MCF 10A (cell line): ENCODE measurements around the gene VAV3. TPM values are rescaled to one million over a fixed set of nuclear protein-coding genes. Genes with fewer than 3 reads are reported as not detected.

Experiments used
- BruUV-seq: library from RNA; stranded (reverse); fragments of 400-500 nt; replicated peaks from 2 replicates; lab custom pipeline; 2021; lab: Mats Ljungman, UMichigan
- CTCF ChIA-PET: fragments of 300-600 bp; sonication (Branson Sonifier 250); formaldehyde crosslinking; extraction: SDS; loops from one replicate; lab custom pipeline; 2021; ENCODE audit warnings: antibody characterized with exemption, inconsistent platforms; lab: Yijun Ruan, JAX
- POLR2A ChIA-PET: fragments of 300-600, 350-650 bp; sonication (Branson Sonifier 250); formaldehyde crosslinking; extraction: SDS; loops from one replicate; lab custom pipeline; 2020; ENCODE audit warnings: antibody characterized with exemption, inconsistent platforms; lab: Yijun Ruan, JAX
- DNase-seq: peaks from one replicate; pipeline ENCODE4 v3.0.0-alpha.2; 2018; ENCODE audit not compliant: unreplicated experiment
- H3K27ac Mint-ChIP-seq: one replicate; pipeline ENCODE4 v1.8.0; 2022; ENCODE audit warnings: mild to moderate bottlenecking, low read depth, mixed read lengths; ENCODE audit not compliant: unreplicated experiment
- H3K27me3 Mint-ChIP-seq: one replicate; pipeline ENCODE4 v1.8.0; 2022; ENCODE audit warnings: mixed read lengths; ENCODE audit not compliant: insufficient read depth, unreplicated experiment
- H3K36me3 Mint-ChIP-seq: one replicate; pipeline ENCODE4 v1.8.0; 2022; ENCODE audit warnings: mild to moderate bottlenecking, moderate library complexity, mixed read lengths; ENCODE audit not compliant: insufficient read depth, unreplicated experiment
- H3K4me1 Mint-ChIP-seq: one replicate; pipeline ENCODE4 v1.8.0; 2022; ENCODE audit warnings: mixed read lengths; ENCODE audit not compliant: insufficient read depth, unreplicated experiment
- H3K4me3 Mint-ChIP-seq: one replicate; pipeline ENCODE4 v1.8.0; 2022; ENCODE audit warnings: mild to moderate bottlenecking, moderate library complexity, mixed read lengths; ENCODE audit not compliant: unreplicated experiment
- H3K9me3 Mint-ChIP-seq: one replicate; pipeline ENCODE4 v1.8.0; 2022; ENCODE audit warnings: mixed read lengths; ENCODE audit not compliant: unreplicated experiment
- CTCF ChIP-seq: fragments of 200-600 bp; IDR thresholded peaks from one replicate; pipeline ENCODE4 v1.8.0; 2022; ENCODE audit warnings: antibody characterized with exemption, mild to moderate bottlenecking; ENCODE audit not compliant: unreplicated experiment
- intact Hi-C: fragments of 100-400 bp; cut with micrococcal nuclease; formaldehyde crosslinking; loops from 2 replicates; pipeline ENCODE4 v1.14.1; 2022
- total RNA-seq: library from RNA; stranded (reverse); gene quantifications from 2 replicates; pipeline ENCODE4 v1.2.3, GENCODE V29; 2022

The VAV3 gene
- total RNA-seq, 1 experiment from 2014 or later: 2.0 TPM

DNA sequence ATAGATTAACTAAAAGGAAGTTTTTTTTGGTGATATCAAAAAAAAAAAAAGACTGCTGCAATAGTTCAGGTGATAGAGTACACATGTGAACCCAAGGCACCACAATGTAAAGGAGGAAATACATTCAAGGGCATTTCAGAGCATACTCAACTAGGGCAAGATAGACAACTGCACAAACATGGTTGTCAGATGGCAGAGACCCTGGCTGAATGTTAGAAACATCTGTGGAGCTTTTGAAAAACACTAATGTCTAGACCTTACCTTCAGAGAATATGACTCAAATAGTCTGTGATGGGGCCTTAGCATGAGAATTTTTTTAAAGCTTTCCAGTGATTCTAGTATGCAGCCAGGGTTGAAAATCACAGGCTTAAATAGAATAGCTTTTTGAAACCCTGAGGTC lies 173.6 kb downstream of the VAV3 start:
- no peaks in the 10 kb centered on the region for H3K27me3 Mint-ChIP-seq
- H3K9me3 Mint-ChIP-seq: no peaks in the 10 kb centered on the region
- no peak overlapping the region for H3K4me3 Mint-ChIP-seq
- peaks cover 6% of the 10 kb centered on the region for H3K4me1 Mint-ChIP-seq
- CTCF ChIA-PET: interaction anchor here (1.0 to 1.6 kb wide), 3 partner anchors 10 to 334 kb away, joined by 3 to 14 read pairs (median 10); no protein-coding TSS in a partner anchor
- H3K36me3 Mint-ChIP-seq: no peaks in the 10 kb centered on the region
- TF ChIP-seq CTCF: no peak
- no peak overlapping the region for H3K27ac Mint-ChIP-seq
- no TSS peak for BruUV-seq
- no peak for DNase-seq
- POLR2A ChIA-PET: no interaction called here
- intact Hi-C loops: no loop called here

DNA sequence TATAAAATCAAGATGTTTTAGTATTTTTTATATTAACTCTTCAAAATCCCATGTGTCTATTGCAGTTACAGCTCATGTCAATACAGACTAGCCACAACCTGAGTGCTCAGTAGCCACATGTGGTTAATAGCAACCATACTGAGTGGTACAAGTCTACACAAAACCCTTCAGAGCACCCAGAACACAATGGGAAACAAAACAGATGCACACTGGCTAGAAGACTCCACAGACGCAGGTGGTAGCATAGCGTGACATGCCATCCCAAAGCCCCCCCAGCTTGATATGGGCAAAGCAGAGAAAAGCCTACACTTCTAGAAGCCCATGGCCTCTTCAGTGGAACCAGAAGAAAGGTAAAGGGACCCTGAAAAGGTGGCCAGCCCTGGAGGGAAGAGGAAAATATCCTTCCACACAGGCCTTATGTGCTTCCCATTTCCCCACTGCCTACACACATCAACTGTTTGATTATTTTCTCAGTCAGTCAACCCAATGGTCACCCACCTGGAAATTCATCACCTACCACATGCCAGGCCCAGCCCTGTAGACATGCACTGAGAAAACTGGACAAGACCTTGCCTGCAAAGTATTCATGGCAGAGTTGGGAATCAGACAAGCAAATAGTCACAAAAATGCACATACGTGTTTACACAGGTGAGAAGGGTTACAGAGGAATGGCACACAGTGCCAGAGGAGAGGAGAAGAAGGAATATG lies 175.0 kb downstream of the VAV3 start:
- Mint-ChIP-seq H3K4me3 (no peak overlapping the region), H3K4me1 (peaks cover 6% of the 10 kb centered on the region), H3K27me3 (no peaks in the 10 kb centered on the region), H3K36me3 (no peaks in the 10 kb centered on the region), H3K27ac (no peak overlapping the region), H3K9me3 (no peaks in the 10 kb centered on the region)
- DNase-seq: no peak
- BruUV-seq: no TSS peak
- CTCF ChIA-PET: interaction anchor here (0.6 kb wide), 2 partner anchors 19 to 740 kb away, joined by 3 to 4 read pairs; no protein-coding TSS in a partner anchor
- POLR2A ChIA-PET: no interaction called here
- intact Hi-C loops: loop anchor here (10.0 kb wide), 4 partner anchors 85 to 1325 kb away; partner anchors contain the start of genes ELAPOR1 and SLC25A24
- TF ChIP-seq CTCF: no peak

DNA sequence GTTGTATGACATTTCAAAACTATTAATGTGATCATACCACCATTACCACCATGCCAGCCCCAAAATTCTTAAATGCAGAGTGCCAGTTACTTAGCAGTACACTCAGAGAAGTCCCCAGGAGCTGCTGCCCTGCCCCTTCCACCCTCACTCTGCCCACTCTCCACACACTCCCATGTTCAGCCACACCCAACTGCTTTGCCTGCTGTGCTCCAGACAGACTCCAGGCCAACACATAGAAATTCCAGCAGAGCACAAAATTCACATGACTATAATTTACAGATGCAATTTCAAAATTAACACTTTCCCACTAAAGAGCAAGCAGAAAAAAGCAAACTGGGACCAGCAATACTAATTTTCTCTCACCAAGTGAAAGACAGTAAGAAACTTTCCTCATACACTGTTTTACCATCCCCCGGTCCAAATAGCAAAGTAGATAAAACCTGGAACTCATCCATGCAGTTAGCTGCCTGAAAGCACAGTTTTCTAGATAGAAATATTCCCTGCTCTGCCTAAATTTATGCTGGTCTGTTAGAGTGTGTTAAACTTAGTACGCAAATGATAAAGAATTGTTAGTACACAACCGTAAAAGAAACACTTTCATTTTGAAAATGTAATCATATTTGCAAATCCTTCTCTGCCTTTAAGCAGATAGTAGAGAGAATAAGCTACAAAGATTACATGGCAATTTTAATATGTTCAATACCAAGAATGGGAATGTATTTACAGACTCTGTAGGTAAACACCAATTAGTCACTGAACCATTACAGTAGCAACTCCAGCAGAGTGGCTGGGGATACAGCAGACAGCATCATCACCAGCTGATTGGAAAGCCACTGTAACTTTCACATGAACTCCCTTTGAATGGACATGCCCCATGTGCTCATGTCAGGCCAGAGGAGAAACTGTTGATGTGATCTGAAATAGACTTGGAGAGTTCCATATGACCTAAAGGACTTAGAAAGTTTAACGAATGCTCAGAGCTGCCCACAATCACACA lies 176.5 kb downstream of the VAV3 start:
- H3K27me3 Mint-ChIP-seq: no peaks in the 10 kb centered on the region
- ChIA-PET POLR2A (interaction anchor here (0.5 to 1.0 kb wide), 2 partner anchors 71 to 337 kb away, joined by 3 to 4 read pairs; no protein-coding TSS in a partner anchor), CTCF (interaction anchor here (0.9 to 13.0 kb wide), 3 partner anchors 306 to 856 kb away, joined by 3 to 382 read pairs (median 3); no protein-coding TSS in a partner anchor)
- no peak for DNase-seq
- H3K4me1 Mint-ChIP-seq: peaks cover 6% of the 10 kb centered on the region
- no peak overlapping the region for H3K27ac Mint-ChIP-seq
- H3K4me3 Mint-ChIP-seq: no peak overlapping the region
- BruUV-seq: no TSS peak
- no peaks in the 10 kb centered on the region for H3K9me3 Mint-ChIP-seq
- intact Hi-C loops: loop anchor here (10.0 kb wide), 4 partner anchors 86 to 1326 kb away; partner anchors contain the start of genes ELAPOR1 and SLC25A24
- H3K36me3 Mint-ChIP-seq: no peaks in the 10 kb centered on the region
- TF ChIP-seq CTCF: no peak
